Measurements from ENCODE around the gene SELENOV. TPM values are rescaled to one million over a fixed set of nuclear protein-coding genes. Genes with fewer than 3 reads are reported as not detected.

Gene SELENOV
- total and polyA plus RNA-seq, 9 of the 15 experiments (the other 6 are each of a cell fraction or from before 2014, with no cell fraction given): 0.04 to 0.09 (median 0.06) TPM; not detected in 4

DNA sequence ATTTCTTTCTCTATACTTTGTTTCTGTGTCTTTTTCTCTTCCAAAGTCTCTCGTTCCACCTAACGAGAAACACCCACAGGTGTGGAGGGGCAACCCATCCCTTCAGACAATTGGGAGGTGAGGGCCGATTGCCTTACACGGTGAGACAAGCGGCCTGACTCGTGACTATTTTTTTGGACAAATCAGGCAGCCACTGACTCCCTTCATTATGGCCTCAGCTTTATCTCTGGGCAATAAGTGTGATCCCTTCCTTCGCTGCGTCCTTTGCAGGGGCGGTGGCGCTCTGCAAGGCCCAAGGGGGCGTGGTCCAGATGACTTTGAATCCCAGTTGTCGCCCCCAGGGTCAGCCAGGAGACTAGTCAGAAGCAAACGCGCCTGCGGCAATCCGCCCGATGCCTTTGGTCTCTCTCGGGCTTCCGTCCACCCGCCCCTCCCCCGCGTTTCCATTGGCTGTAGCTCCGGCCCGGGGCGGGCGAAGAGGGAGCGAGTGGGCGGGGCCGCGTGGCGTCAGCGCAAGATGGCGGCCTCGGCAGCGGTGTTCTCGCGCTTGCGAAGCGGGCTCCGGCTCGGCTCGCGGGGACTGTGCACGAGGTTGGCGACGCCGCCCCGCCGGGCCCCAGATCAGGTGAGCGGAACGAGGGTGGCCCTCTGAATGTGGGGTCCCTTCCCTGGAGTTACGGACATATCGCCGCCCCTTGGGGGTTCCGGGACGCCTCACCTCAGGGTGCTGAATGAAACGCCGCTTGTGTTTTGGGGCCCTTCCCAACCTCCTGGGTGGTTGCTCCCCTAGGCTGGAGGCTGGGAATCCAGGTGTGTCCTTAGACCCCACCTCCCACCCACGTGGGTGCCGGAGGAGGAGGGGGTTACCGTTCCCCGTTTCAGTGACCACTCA, 34.4 kb upstream of the SELENOV start, which contains the start of gene TIMM50 (continued):
- TF ChIP-seq CREM (IDR thresholded peaks at IDR 0.05; ENCODE audit: low read depth) (peak; percentile 91), CBFB (CRISPR knock-in tag; IDR thresholded peaks at IDR 0.05) (no peak), SMARCA4 (IDR thresholded peaks at IDR 0.05) (peak; percentile 64), SMAD3 (CRISPR knock-in tag; conservative IDR thresholded peaks at IDR 0.05) (no peak), SRF (CRISPR knock-in tag; IDR thresholded peaks at IDR 0.05) (peak in 1 of 2 experiments; percentile 86; a peak in 1 of 4 replicates), CHD2 (IDR thresholded peaks at IDR 0.05; ENCODE audit: low read depth, low read length) (peak; percentile 80), KAT7 (CRISPR knock-in tag; IDR thresholded peaks at IDR 0.05; ENCODE audit: borderline replicate concordance) (no peak), FOXK2 (conservative IDR thresholded peaks at IDR 0.05 in 1 of 2, IDR thresholded peaks at IDR 0.05 in 1 of 2; ENCODE audit: low read depth in 2 of 2) (peak; percentile 39 to 62; a peak in 2 of 4 replicates), ESRRB (CRISPR knock-in tag; IDR thresholded peaks at IDR 0.05; ENCODE audit: borderline replicate concordance) (no peak), RBM15 (IDR thresholded peaks at IDR 0.05; ENCODE audit: insufficient read depth, low read length) (no peak), POLR2A (conservative IDR thresholded peaks at IDR 0.05) (peak; percentile 88), GABPB1 (CRISPR knock-in tag; IDR thresholded peaks at IDR 0.05) (peak; percentile 73), ZNF316 (IDR thresholded peaks at IDR 0.05) (no peak), GABPA (tag; conservative IDR thresholded peaks at IDR 0.05; ENCODE audit: low read depth) (0 out of 2 replicates have a peak, but pooled peaks have one; percentile 27), HMG20A (CRISPR knock-in tag; conservative IDR thresholded peaks at IDR 0.05) (no peak), KLF16 (IDR thresholded peaks at IDR 0.05) (peak; percentile 87), RBM25 (IDR thresholded peaks at IDR 0.05; ENCODE audit: low read depth, low read length, severe bottlenecking) (peak; percentile 86), ZKSCAN3 (CRISPR knock-in tag; IDR thresholded peaks at IDR 0.05) (no peak), TBP (optimal IDR thresholded peaks at IDR 0.05; ENCODE audit: low read depth, low read length) (peak; percentile 61)
- TF ChIP-seq, protein P1, sequence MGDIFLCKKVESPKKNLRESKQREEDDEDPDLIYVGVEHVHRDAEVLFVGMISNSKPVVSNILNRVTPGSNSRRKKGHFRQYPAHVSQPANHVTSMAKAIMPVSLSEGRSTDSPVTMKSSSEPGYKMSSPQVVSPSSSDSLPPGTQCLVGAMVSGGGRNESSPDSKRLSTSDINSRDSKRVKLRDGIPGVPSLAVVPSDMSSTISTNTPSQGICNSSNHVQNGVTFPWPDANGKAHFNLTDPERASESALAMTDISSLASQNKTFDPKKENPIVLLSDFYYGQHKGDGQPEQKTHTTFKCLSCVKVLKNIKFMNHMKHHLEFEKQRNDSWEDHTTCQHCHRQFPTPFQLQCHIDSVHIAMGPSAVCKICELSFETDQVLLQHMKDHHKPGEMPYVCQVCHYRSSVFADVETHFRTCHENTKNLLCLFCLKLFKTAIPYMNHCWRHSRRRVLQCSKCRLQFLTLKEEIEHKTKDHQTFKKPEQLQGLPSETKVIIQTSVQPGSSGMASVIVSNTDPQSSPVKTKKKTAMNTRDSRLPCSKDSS (IDR thresholded peaks at IDR 0.05; ENCODE audit: low read depth, partially characterized antibody): no peak
- TF ChIP-seq, protein P2, sequence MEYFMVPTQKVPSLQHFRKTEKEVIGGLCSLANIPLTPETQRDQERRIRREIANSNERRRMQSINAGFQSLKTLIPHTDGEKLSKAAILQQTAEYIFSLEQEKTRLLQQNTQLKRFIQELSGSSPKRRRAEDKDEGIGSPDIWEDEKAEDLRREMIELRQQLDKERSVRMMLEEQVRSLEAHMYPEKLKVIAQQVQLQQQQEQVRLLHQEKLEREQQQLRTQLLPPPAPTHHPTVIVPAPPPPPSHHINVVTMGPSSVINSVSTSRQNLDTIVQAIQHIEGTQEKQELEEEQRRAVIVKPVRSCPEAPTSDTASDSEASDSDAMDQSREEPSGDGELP (CRISPR knock-in tag; IDR thresholded peaks at IDR 0.05; ENCODE audit: borderline replicate concordance): peak; percentile 93
- TF ChIP-seq, protein P3, sequence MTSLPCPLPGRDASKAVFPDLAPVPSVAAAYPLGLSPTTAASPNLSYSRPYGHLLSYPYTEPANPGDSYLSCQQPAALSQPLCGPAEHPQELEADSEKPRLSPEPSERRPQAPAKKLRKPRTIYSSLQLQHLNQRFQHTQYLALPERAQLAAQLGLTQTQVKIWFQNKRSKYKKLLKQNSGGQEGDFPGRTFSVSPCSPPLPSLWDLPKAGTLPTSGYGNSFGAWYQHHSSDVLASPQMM (CRISPR knock-in tag; IDR thresholded peaks at IDR 0.05): no peak
- TF ChIP-seq, protein P4, sequence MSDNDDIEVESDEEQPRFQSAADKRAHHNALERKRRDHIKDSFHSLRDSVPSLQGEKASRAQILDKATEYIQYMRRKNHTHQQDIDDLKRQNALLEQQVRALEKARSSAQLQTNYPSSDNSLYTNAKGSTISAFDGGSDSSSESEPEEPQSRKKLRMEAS (CRISPR knock-in tag; IDR thresholded peaks at IDR 0.05): peak; percentile 93

Measured in K562 (cell line).